Endothelial cell of umbilical vein (primary cell): ENCODE measurements around the gene RPLP2. TPM values are rescaled to one million over a fixed set of nuclear protein-coding genes. Genes with fewer than 3 reads are reported as not detected.

Experiments used
- BruUV-seq: library from RNA; stranded (reverse); fragments of 400-500 nt; replicated peaks from 2 replicates; lab custom pipeline; 2021; lab: Mats Ljungman, UMichigan
- CTCF ChIA-PET: fragments of 300-600, 350-600 bp; sonication (Branson Sonifier 250); formaldehyde crosslinking; loops from one replicate; lab custom pipeline; 2021; ENCODE audit warnings: antibody characterized with exemption, inconsistent platforms; lab: Charles Lee
- POLR2A ChIA-PET: fragments of 300-600, 350-600 bp; sonication (Branson Sonifier 250); formaldehyde crosslinking; loops from one replicate; lab custom pipeline; 2021; ENCODE audit warnings: antibody characterized with exemption, inconsistent platforms; lab: Charles Lee
- DNase-seq: peaks from one replicate; pipeline ENCODE4 v3.0.0-alpha.2; 2011; ENCODE audit warnings: low read depth, low spot score
- FAIRE-seq: peaks from 2 replicates; lab custom pipeline; 2011; peaks lifted over from hg19 to GRCh38; lab: Jason Lieb, UNC
- H2AFZ ChIP-seq: 2 replicates; pipeline ENCODE4 v1.6.0; 2012; ENCODE audit warnings: low read depth, low read length, control low read depth, inconsistent platforms
- H3K27ac ChIP-seq: 2 replicates; pipeline ENCODE4 v1.5.1; 2011; ENCODE audit warnings: low read depth, mild to moderate bottlenecking, control low read depth, low read length, moderate library complexity; ENCODE audit not compliant: insufficient read depth
- H3K27me3 ChIP-seq, 2 experiments: 2 replicates each; pipeline versions ENCODE4 v1.6.0 to v1.6.1; 2011; ENCODE audit warnings: low read length in 2 of 2, mixed read lengths in 1 of 2; ENCODE audit not compliant: control insufficient read depth in 2 of 2, insufficient read depth in 2 of 2
- H3K36me3 ChIP-seq, 2 experiments: 2 replicates in 1 of 2; 3 replicates in 1 of 2; pipeline ENCODE4 v1.5.1; 2011; ENCODE audit warnings: low read length in 2 of 2, mild to moderate bottlenecking in 1 of 2, moderate library complexity in 1 of 2; ENCODE audit not compliant: control insufficient read depth in 2 of 2, insufficient read depth in 2 of 2; ENCODE audit errors: extremely low read depth in 1 of 2
- H3K4me1 ChIP-seq: 3 replicates; pipeline ENCODE4 v1.5.1; 2011; ENCODE audit warnings: mild to moderate bottlenecking, low read length; ENCODE audit not compliant: control insufficient read depth, insufficient read depth; ENCODE audit errors: extremely low read depth
- H3K4me2 ChIP-seq: 2 replicates; pipeline ENCODE4 v1.6.1; 2011; ENCODE audit warnings: low read length, control low read depth, mixed read lengths; ENCODE audit not compliant: insufficient read depth
- H3K4me3 ChIP-seq, 3 experiments: fragments of 200-600 bp in 1 of 3; sonication (generic), shearing (Covaris generic) in 1 of 3; replicated peaks in 1 of 3; 2 replicates each; pipeline ENCODE4 v1.5.1; 2011 to 2016; ENCODE audit warnings: control low read depth in 3 of 3, low read length in 3 of 3, mild to moderate bottlenecking in 2 of 3, inconsistent platforms in 1 of 3, low read depth in 1 of 3, moderate library complexity in 1 of 3; ENCODE audit not compliant: insufficient read depth in 1 of 3
- H3K79me2 ChIP-seq: 2 replicates; pipeline ENCODE4 v1.6.0; 2012; ENCODE audit warnings: low read length, inconsistent platforms; ENCODE audit not compliant: control insufficient read depth, insufficient read depth
- H3K9ac ChIP-seq: replicated peaks from 2 replicates; pipeline ENCODE3; 2011; ENCODE audit warnings: low read length, control low read depth; ENCODE audit not compliant: insufficient read depth; ENCODE audit errors: extremely low read depth
- H3K9me1 ChIP-seq: replicated peaks from 3 replicates; pipeline ENCODE4 v1.6.0; 2011; ENCODE audit warnings: mild to moderate bottlenecking, low read length; ENCODE audit not compliant: control insufficient read depth, insufficient read depth; ENCODE audit errors: extremely low read depth
- H3K9me3 ChIP-seq: replicated peaks from 2 replicates; pipeline ENCODE4 v1.5.1; 2012; ENCODE audit warnings: low read length, inconsistent platforms; ENCODE audit not compliant: control insufficient read depth, insufficient read depth
- H4K20me1 ChIP-seq: replicated peaks from 2 replicates; pipeline ENCODE3; 2011; ENCODE audit warnings: mild to moderate bottlenecking, low read length; ENCODE audit not compliant: control insufficient read depth, insufficient read depth; ENCODE audit errors: extremely low read depth
- CTCF ChIP-seq, 2 donors: IDR thresholded peaks; 1 replicate in 1 of 2; 2 replicates in 1 of 2; pipeline ENCODE4 v1.5.1; 2011; ENCODE audit warnings: low read length in 2 of 2, mild to moderate bottlenecking in 2 of 2, moderate library complexity in 2 of 2, control low read depth in 1 of 2, inconsistent platforms in 1 of 2, low read depth in 1 of 2; ENCODE audit not compliant: insufficient read depth in 1 of 2; ENCODE audit errors: extremely low read depth in 1 of 2
- EZH2 ChIP-seq: IDR thresholded peaks from 2 replicates; pipeline ENCODE4 v1.6.1; 2012; ENCODE audit warnings: borderline replicate concordance, low read depth, mild to moderate bottlenecking, moderate library complexity, low read length, inconsistent platforms; ENCODE audit not compliant: severe bottlenecking
- GATA2 ChIP-seq: IDR thresholded peaks from 2 replicates; pipeline ENCODE4 v1.7.0; 2011; ENCODE audit warnings: low read depth, mild to moderate bottlenecking, moderate library complexity, mixed read lengths, low read length; ENCODE audit not compliant: insufficient read length, insufficient read depth
- POLR2A ChIP-seq: IDR thresholded peaks from 2 replicates; pipeline ENCODE4 v1.6.1; 2012; ENCODE audit warnings: low read depth, mild to moderate bottlenecking, control low read depth, low read length
- POLR2AphosphoS5 ChIP-seq: IDR thresholded peaks from 2 replicates; pipeline ENCODE4 v1.6.1; 2012; ENCODE audit warnings: low read depth, mild to moderate bottlenecking, control low read depth, low read length, moderate library complexity; ENCODE audit not compliant: insufficient read depth
- dilution Hi-C: fragments of 300-500 bp; cut with MboI; formaldehyde crosslinking; loops from one replicate; pipeline ENCODE4 v1.15.0; 2019; ENCODE audit warnings: low sequenced_read_pairs; ENCODE audit not compliant: extremely low pct_ligation_motif_present
- intact Hi-C: fragments of 100-400 bp; cut with micrococcal nuclease; formaldehyde crosslinking; loops from one replicate; pipeline ENCODE4 v1.10.0; 2022
- polyA plus RNA-seq, 4 experiments: library from polyadenylated mRNA; depleted of rRNA in 3 of 4; stranded (reverse) in 3 of 4; unstranded in 1 of 4; fragments of >200 nt; gene quantifications; 2 replicates each; pipeline versions ENCODE4 v1.2.1 to v1.2.3, GENCODE V29; 2011 to 2012; ENCODE audit warnings: missing spikeins in 1 of 4
- total RNA-seq: library from RNA; stranded (reverse); gene quantifications from 2 replicates; pipeline ENCODE4 v1.2.3, GENCODE V29; 2021

Gene RPLP2
- total and polyA plus RNA-seq, 2 donors (not counting 3 experiments of a cell fraction or from before 2014, with no cell fraction given) = 1,579 to 1,739 TPM

GRCh38 chr11:837189-837989 is 27.6 kb downstream of the RPLP2 start:
- peaks cover 33% of the 10 kb centered on the region for H3K4me1 ChIP-seq
- BruUV-seq = no TSS peak
- FAIRE-seq = no peak
- ChIA-PET CTCF (interaction anchor here (1.1 kb wide), 1 partner anchor 213 kb away, joined by 3 read pairs; no protein-coding TSS in a partner anchor), POLR2A (no interaction called here)
- no peak overlapping the region for H3K4me3 ChIP-seq
- no peak overlapping the region for H3K9ac ChIP-seq
- no peak for DNase-seq
- no peak for TF ChIP-seq EZH2
- peak; percentile 61 for TF ChIP-seq POLR2AphosphoS5
- TF ChIP-seq POLR2A = peak; percentile 34
- no peak for TF ChIP-seq GATA2
- TF ChIP-seq CTCF (IDR thresholded peaks at IDR 0.05; ENCODE audit: extremely low read depth in 1 of 2, insufficient read depth in 1 of 2, low read depth in 1 of 2, low read length in 2 of 2) = no peak
- no peaks in the 10 kb centered on the region for H3K9me3 ChIP-seq
- H3K27me3 ChIP-seq = no peaks in the 10 kb centered on the region
- H3K36me3 ChIP-seq = peaks cover 25 to 43% of the 10 kb centered on the region in 2 experiments
- dilution Hi-C loops = no loop called here
- intact Hi-C loops = no loop called here
- H4K20me1 ChIP-seq = no peaks in the 10 kb centered on the region
- H3K4me2 ChIP-seq = no peak overlapping the region
- H3K27ac ChIP-seq = no peak overlapping the region
- peaks cover 70% of the 10 kb centered on the region for H3K79me2 ChIP-seq
- H2AFZ ChIP-seq = no peak overlapping the region
- H3K9me1 ChIP-seq = no peaks in the 10 kb centered on the region
